Neural progenitor cell (in vitro differentiated cells): Measurements from ENCODE around the gene EDNRA. TPM values are rescaled to one million over a fixed set of nuclear protein-coding genes. Genes with fewer than 3 reads are reported as not detected.
A peak's percentile ranks its signal among the peaks of the same experiment; 100 is the strongest.

Experiments used
- DNase-seq: peaks from one replicate; pipeline ENCODE4 v3.0.0-alpha.2; 2016; ENCODE audit warnings: low spot score
- H2AFZ ChIP-seq: fragments of 200-600 bp; sonication (generic); replicated peaks from 2 replicates; pipeline ENCODE4 v1.6.1; 2016; ENCODE audit warnings: antibody characterized with exemption
- H3F3A ChIP-seq: fragments of 200-600 bp; sonication (generic); 2 replicates; pipeline ENCODE4 v1.6.1; 2016; ENCODE audit warnings: antibody characterized with exemption, low read depth
- H3K27ac ChIP-seq: fragments of 200-600 bp; sonication (generic); 2 replicates; pipeline ENCODE4 v1.5.1; 2016; ENCODE audit warnings: mild to moderate bottlenecking
- H3K27me3 ChIP-seq: fragments of 200-600 bp; sonication (generic); 2 replicates; pipeline ENCODE4 v1.6.1; 2016; ENCODE audit warnings: mild to moderate bottlenecking, moderate library complexity
- H3K36me3 ChIP-seq: fragments of 200-600 bp; sonication (generic); 2 replicates; pipeline ENCODE4 v1.5.1; 2016
- H3K4me1 ChIP-seq: fragments of 200-600 bp; sonication (generic); 2 replicates; pipeline ENCODE4 v1.6.1; 2016; ENCODE audit warnings: mixed run types
- H3K4me2 ChIP-seq: fragments of 200-600 bp; sonication (generic); 2 replicates; pipeline ENCODE4 v1.6.1; 2016
- H3K4me3 ChIP-seq: fragments of 200-600 bp; sonication (generic); 2 replicates; pipeline ENCODE4 v1.5.1; 2016
- H3K79me2 ChIP-seq: fragments of 200-600 bp; sonication (generic); 2 replicates; pipeline ENCODE4 v1.6.1; 2016; ENCODE audit warnings: low read depth
- H3K9ac ChIP-seq: fragments of 200-600 bp; sonication (generic); 2 replicates; pipeline ENCODE4 v1.6.1; 2016
- H3K9me3 ChIP-seq: fragments of 200-600 bp; sonication (generic); 2 replicates; pipeline ENCODE4 v1.5.1; 2016; ENCODE audit warnings: low read depth
- H4K20me1 ChIP-seq: fragments of 200-600 bp; sonication (generic); 2 replicates; pipeline ENCODE4 v1.6.1; 2016; ENCODE audit warnings: low read depth
- H3K27ac Mint-ChIP-seq: 3 replicates; pipeline ENCODE4 v1.8.0; 2021; ENCODE audit warnings: mixed read lengths
- H3K27me3 Mint-ChIP-seq: 2 replicates; pipeline ENCODE4 v1.8.0; 2022; ENCODE audit warnings: low read depth, mild to moderate bottlenecking, inconsistent platforms, moderate library complexity, mixed read lengths; ENCODE audit not compliant: insufficient read depth
- H3K36me3 Mint-ChIP-seq: 3 replicates; pipeline ENCODE4 v1.8.0; 2021; ENCODE audit warnings: mixed read lengths
- H3K4me1 Mint-ChIP-seq: 3 replicates; pipeline ENCODE4 v1.8.0; 2021; ENCODE audit warnings: mixed read lengths
- H3K4me3 Mint-ChIP-seq: 3 replicates; pipeline ENCODE4 v1.8.0; 2021; ENCODE audit warnings: mild to moderate bottlenecking, moderate library complexity, mixed read lengths
- H3K9me3 Mint-ChIP-seq: 3 replicates; pipeline ENCODE4 v1.8.0; 2020; ENCODE audit warnings: mixed read lengths
- CTCF ChIP-seq: fragments of 200-600 bp; sonication (generic); IDR thresholded peaks from 2 replicates; pipeline ENCODE4 v1.5.1; 2017; ENCODE audit warnings: antibody characterized with exemption, mild to moderate bottlenecking
- EZH2 ChIP-seq: fragments of 200-600 bp; sonication (generic); IDR thresholded peaks from 2 replicates; pipeline ENCODE4 v1.6.1; 2017; ENCODE audit warnings: antibody characterized with exemption, mild to moderate bottlenecking, moderate library complexity
- EZH2phosphoT487 ChIP-seq: fragments of 200-600 bp; sonication (generic); IDR thresholded peaks from 2 replicates; pipeline ENCODE4 v1.6.1; 2017; ENCODE audit warnings: antibody characterized with exemption
- total RNA-seq: library from RNA; depleted of rRNA; stranded (reverse); fragments of >200 nt; gene quantifications from 2 replicates; pipeline ENCODE4 v1.2.3, GENCODE V29; 2015; ENCODE audit warnings: low replicate concordance

EDNRA gene
- total RNA-seq, 1 donor from 2014 or later: 2.9 TPM

- no peak overlapping the region for H3K4me2 ChIP-seq
- H3K9me3 Mint-ChIP-seq: no peaks in the 10 kb centered on the region
- H2AFZ ChIP-seq: no peak overlapping the region
- H3K4me3 Mint-ChIP-seq: no peak overlapping the region
- H3K36me3 Mint-ChIP-seq: no peaks in the 10 kb centered on the region
- no peak overlapping the region for H3K4me3 ChIP-seq
- no peaks in the 10 kb centered on the region for H3K4me1 Mint-ChIP-seq
- no peaks in the 10 kb centered on the region for H3K9me3 ChIP-seq
- H3K4me1 ChIP-seq: peaks cover 8% of the 10 kb centered on the region
- H3K27ac ChIP-seq: no peak overlapping the region
- H3F3A ChIP-seq: no peaks in the 10 kb centered on the region
- DNase-seq: no peak
- H3K79me2 ChIP-seq: no peaks in the 10 kb centered on the region
- peaks cover 8% of the 10 kb centered on the region for H3K27me3 Mint-ChIP-seq
- peaks cover 46% of the 10 kb centered on the region for H3K27me3 ChIP-seq
- H3K9ac ChIP-seq: no peak overlapping the region
- H3K36me3 ChIP-seq: no peaks in the 10 kb centered on the region
- no peak overlapping the region for H3K27ac Mint-ChIP-seq
- TF ChIP-seq EZH2 (no peak), CTCF (no peak), EZH2phosphoT487 (no peak)
- H4K20me1 ChIP-seq: no peaks in the 10 kb centered on the region
These were observed 1.5 kb upstream of the EDNRA start for GRCh38 chr4:147479376-147479775.

GRCh38 chr4:147479786-147480185, 1.1 kb upstream of the EDNRA start:
- Histone ChIP-seq H3K4me1 (peaks cover 8% of the 10 kb centered on the region), H3K79me2 (no peaks in the 10 kb centered on the region), H3F3A (no peaks in the 10 kb centered on the region), H3K36me3 (no peaks in the 10 kb centered on the region), H3K4me2 (no peak overlapping the region), H4K20me1 (no peaks in the 10 kb centered on the region), H3K9ac (no peak overlapping the region), H2AFZ (no peak overlapping the region), H3K27me3 (peaks cover 46% of the 10 kb centered on the region), H3K27ac (no peak overlapping the region), H3K9me3 (no peaks in the 10 kb centered on the region), H3K4me3 (no peak overlapping the region)
- no peak for DNase-seq
- H3K27me3 Mint-ChIP-seq: peaks cover 8% of the 10 kb centered on the region
- H3K4me3 Mint-ChIP-seq: peak overlapping the region; percentile 93
- no peak for TF ChIP-seq CTCF
- TF ChIP-seq EZH2phosphoT487: no peak
- H3K36me3 Mint-ChIP-seq: no peaks in the 10 kb centered on the region
- no peaks in the 10 kb centered on the region for H3K9me3 Mint-ChIP-seq
- no peak overlapping the region for H3K27ac Mint-ChIP-seq
- H3K4me1 Mint-ChIP-seq: no peaks in the 10 kb centered on the region

- Histone ChIP-seq H3K9me3 (no peaks in the 10 kb centered on the region), H2AFZ (peak overlapping the region; percentile 99), H3K79me2 (no peaks in the 10 kb centered on the region), H3K4me1 (peaks cover 8% of the 10 kb centered on the region), H3K4me2 (peak overlapping the region; percentile 96), H3K9ac (no peak overlapping the region), H3K27ac (no peak overlapping the region), H3K36me3 (no peaks in the 10 kb centered on the region), H4K20me1 (no peaks in the 10 kb centered on the region), H3K4me3 (peak overlapping the region; percentile 78), H3K27me3 (peaks cover 46% of the 10 kb centered on the region), H3F3A (no peaks in the 10 kb centered on the region)
- Mint-ChIP-seq H3K4me1 (no peaks in the 10 kb centered on the region), H3K9me3 (no peaks in the 10 kb centered on the region), H3K27me3 (peaks cover 8% of the 10 kb centered on the region), H3K4me3 (peak overlapping the region; percentile 93), H3K36me3 (no peaks in the 10 kb centered on the region), H3K27ac (no peak overlapping the region)
- no peak for TF ChIP-seq EZH2
- no peak for TF ChIP-seq EZH2phosphoT487
- no peak for TF ChIP-seq CTCF
- no peak for DNase-seq
These were observed 401 bp upstream of the EDNRA start for GRCh38 chr4:147480502-147480890.
